GM23248 (cell line): ENCODE results near the gene MAP7D2. TPM values are rescaled to one million over a fixed set of nuclear protein-coding genes. Genes with fewer than 3 reads are reported as not detected.
A peak's percentile ranks its signal among the peaks of the same experiment; 100 is the strongest.
"Not testable (repeated sequence)": the region's sequence is repeated elsewhere in the genome, so short reads cannot be mapped to it uniquely, and the experiment has no call there.

ENCODE experiments used
- DNase-seq: peaks from one replicate; pipeline ENCODE4 v3.0.0-alpha.2; 2015
- H2AFZ ChIP-seq: fragments of 200-600 bp; sonication (generic); 2 replicates; pipeline ENCODE4 v1.6.1; 2016; ENCODE audit warnings: antibody characterized with exemption
- H3F3A ChIP-seq: fragments of 200-600 bp; sonication (generic); 2 replicates; pipeline ENCODE4 v1.6.1; 2016; ENCODE audit warnings: mild to moderate bottlenecking, antibody characterized with exemption, mixed run types; ENCODE audit not compliant: insufficient read depth
- H3K27ac ChIP-seq: fragments of 200-600 bp; sonication (generic); 2 replicates; pipeline ENCODE4 v1.5.1; 2016; ENCODE audit warnings: mild to moderate bottlenecking
- H3K27me3 ChIP-seq: fragments of 200-600 bp; sonication (generic); replicated peaks from 2 replicates; pipeline ENCODE4 v1.6.1; 2016; ENCODE audit warnings: mild to moderate bottlenecking; ENCODE audit not compliant: insufficient read depth
- H3K36me3 ChIP-seq: fragments of 200-600 bp; sonication (generic); 2 replicates; pipeline ENCODE4 v1.6.1; 2016; ENCODE audit warnings: low read depth, mild to moderate bottlenecking
- H3K4me1 ChIP-seq: fragments of 200-600 bp; sonication (generic); 2 replicates; pipeline ENCODE4 v1.6.1; 2016; ENCODE audit warnings: mild to moderate bottlenecking; ENCODE audit not compliant: insufficient read depth
- H3K4me2 ChIP-seq: fragments of 200-600 bp; sonication (generic); one replicate; pipeline ENCODE4 v1.6.1; 2016; ENCODE audit warnings: mild to moderate bottlenecking; ENCODE audit not compliant: unreplicated experiment
- H3K4me3 ChIP-seq: fragments of 200-600 bp; sonication (generic); 2 replicates; pipeline ENCODE4 v1.5.1; 2016; ENCODE audit warnings: mild to moderate bottlenecking
- H3K79me2 ChIP-seq: fragments of 200-600 bp; sonication (generic); 2 replicates; pipeline ENCODE4 v1.6.1; 2016; ENCODE audit warnings: mild to moderate bottlenecking; ENCODE audit not compliant: insufficient read depth
- H3K9ac ChIP-seq: fragments of 200-600 bp; sonication (generic); 2 replicates; pipeline ENCODE4 v1.6.1; 2016; ENCODE audit warnings: mild to moderate bottlenecking
- H3K9me2 ChIP-seq: fragments of 200-600 bp; sonication (generic); 2 replicates; pipeline ENCODE4 v1.6.1; 2016; ENCODE audit warnings: mixed run types, mild to moderate bottlenecking, moderate library complexity; ENCODE audit not compliant: insufficient read depth
- H3K9me3 ChIP-seq: fragments of 200-600 bp; sonication (generic); one replicate; pipeline ENCODE4 v1.6.1; 2017; ENCODE audit warnings: low read depth
- H4K20me1 ChIP-seq: fragments of 200-600 bp; sonication (generic); 2 replicates; pipeline ENCODE4 v1.6.0; 2016; ENCODE audit not compliant: insufficient read depth
- EZH2 ChIP-seq: fragments of 200-600 bp; sonication (generic); IDR thresholded peaks from 2 replicates; pipeline ENCODE4 v1.6.1; 2018; ENCODE audit warnings: antibody characterized with exemption, mild to moderate bottlenecking; ENCODE audit not compliant: insufficient read depth, poor library complexity, severe bottlenecking
- EZH2phosphoT487 ChIP-seq: fragments of 200-600 bp; sonication (generic); IDR thresholded peaks from 2 replicates; pipeline ENCODE4 v1.6.1; 2018; ENCODE audit warnings: antibody characterized with exemption, moderate library complexity, mild to moderate bottlenecking, low read depth; ENCODE audit not compliant: insufficient read depth
- WGBS, 2 experiments: methylation state at CpG; one replicate each; pipeline ENCODE4 v1.1.6; 2015 to 2017; ENCODE audit warnings: low lambda C conversion rate in 2 of 2, low coverage in 1 of 2; ENCODE audit errors: missing lambda C conversion rate in 2 of 2; 5-methylcytosine and 5-hydroxymethylcytosine counted together
- in situ Hi-C: fragments of 300-500 bp; cut with MboI; formaldehyde crosslinking; loops from 2 replicates; pipeline ENCODE4 v1.15.0; 2020
- polyA plus RNA-seq: library from polyadenylated mRNA; unstranded; fragments of >200 nt; fragmentation: Nextera tagmentation; extraction: Ambion mirVana; gene quantifications from 2 replicates; pipeline ENCODE4 v1.2.1, GENCODE V29; 2016
- total RNA-seq: library from RNA; depleted of rRNA; stranded (reverse); fragments of >200 nt; shearing (Covaris generic); gene quantifications from 2 replicates; pipeline ENCODE4 v1.2.3, GENCODE V29; 2014

MAP7D2 gene
- total and polyA plus RNA-seq, 2 experiments from 2014 or later: 0.11 to 0.32 TPM

DNA sequence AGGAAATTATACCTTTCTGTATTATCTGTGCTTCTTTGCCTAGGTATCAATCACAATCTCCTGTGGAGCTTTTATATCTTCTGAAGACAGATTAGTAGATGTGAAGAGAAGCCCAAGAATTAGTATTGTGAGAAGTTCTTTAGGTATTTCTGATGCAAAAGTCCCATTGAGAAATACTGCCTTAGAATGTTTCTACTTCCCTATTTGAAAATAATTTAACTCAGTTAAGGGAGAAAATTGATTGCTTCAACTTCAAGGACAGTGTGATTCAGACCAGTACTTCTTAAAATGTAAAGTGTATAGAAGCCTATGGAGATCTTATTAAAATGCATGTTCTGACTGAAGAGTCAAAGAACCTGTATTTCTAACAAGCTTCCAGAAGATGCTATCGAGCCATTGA, 16.0 kb upstream of the MAP7D2 start:
- H3K9me3 ChIP-seq: no peaks in the 10 kb centered on the region
- H3K79me2 ChIP-seq: peaks cover 49% of the 10 kb centered on the region
- TF ChIP-seq EZH2: no peak
- H3F3A ChIP-seq: peaks cover 37% of the 10 kb centered on the region; the same call in 1 of the 2 replicates
- in situ Hi-C loops: no loop called here
- WGBS, 2 experiments: 100% methylated on average over 1 of the region's 1 CpG
- no peaks in the 10 kb centered on the region for H3K27me3 ChIP-seq
- H2AFZ ChIP-seq: no peak overlapping the region
- H3K4me2 ChIP-seq: no peak overlapping the region
- H3K9me2 ChIP-seq: no peaks in the 10 kb centered on the region
- H3K4me3 ChIP-seq: no peak overlapping the region
- no peak overlapping the region for H3K9ac ChIP-seq
- H4K20me1 ChIP-seq: no peaks in the 10 kb centered on the region
- H3K4me1 ChIP-seq: peaks cover 5% of the 10 kb centered on the region
- H3K27ac ChIP-seq: 0 out of 2 replicates have a peak overlapping the region, but pooled peaks have one; percentile 18
- peak; percentile 28 for DNase-seq
- H3K36me3 ChIP-seq: peaks cover 41% of the 10 kb centered on the region

GRCh38 chrX:20130357-20130756, 13.7 kb upstream of the MAP7D2 start:
- Histone ChIP-seq H3F3A (peaks cover 34% of the 10 kb centered on the region; the same call in 1 of the 2 replicates), H3K36me3 (peaks cover 28% of the 10 kb centered on the region), H3K79me2 (peaks cover 26% of the 10 kb centered on the region), H3K4me3 (no peak overlapping the region), H3K4me2 (no peak overlapping the region), H3K9me3 (no peaks in the 10 kb centered on the region), H2AFZ (no peak overlapping the region), H3K27ac (peak overlapping the region; percentile 63), H3K4me1 (peaks cover 5% of the 10 kb centered on the region), H3K27me3 (no peaks in the 10 kb centered on the region), H3K9me2 (no peaks in the 10 kb centered on the region), H4K20me1 (no peaks in the 10 kb centered on the region), H3K9ac (no peak overlapping the region)
- WGBS, 2 experiments: 90 to 100% methylated on average over 1 of the region's 1 CpG
- DNase-seq: peak; percentile 36
- in situ Hi-C loops: no loop called here
- TF ChIP-seq EZH2: no peak
- no peak for TF ChIP-seq EZH2phosphoT487

DNA sequence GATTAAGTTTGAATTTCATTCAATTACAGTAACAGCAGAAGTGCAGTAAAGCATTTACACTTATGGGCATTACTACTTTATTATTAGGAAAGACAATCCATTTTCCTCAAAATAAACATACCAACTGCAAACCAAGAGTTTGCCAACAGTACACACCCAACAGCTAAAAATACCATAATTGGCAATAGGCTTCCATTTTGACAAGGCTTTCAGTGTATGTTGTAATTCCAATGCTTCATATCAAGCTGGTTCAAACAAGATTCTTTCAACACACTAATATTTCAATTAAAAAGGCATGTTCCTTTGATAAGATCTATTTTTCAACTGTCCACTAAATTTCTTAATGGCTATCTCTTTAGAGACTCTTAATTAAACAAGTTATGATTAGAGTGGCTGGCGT, 12.8 kb upstream of the MAP7D2 start:
- no peaks in the 10 kb centered on the region for H3K9me2 ChIP-seq
- peaks cover 34% of the 10 kb centered on the region; the same call in 1 of the 2 replicates for H3F3A ChIP-seq
- no peak overlapping the region for H3K9ac ChIP-seq
- whole genome bisulfite sequencing, 2 experiments: 90 to 100% methylated on average over 1 of the region's 1 CpG
- no peaks in the 10 kb centered on the region for H3K27me3 ChIP-seq
- TF ChIP-seq EZH2phosphoT487 (no peak), EZH2 (no peak)
- H3K36me3 ChIP-seq: peaks cover 26% of the 10 kb centered on the region
- H2AFZ ChIP-seq: no peak overlapping the region
- in situ Hi-C loops: no loop called here
- peak overlapping the region; percentile 63 for H3K27ac ChIP-seq
- H4K20me1 ChIP-seq: no peaks in the 10 kb centered on the region
- peaks cover 5% of the 10 kb centered on the region for H3K4me1 ChIP-seq
- peaks cover 17% of the 10 kb centered on the region for H3K79me2 ChIP-seq
- DNase-seq: no peak
- no peaks in the 10 kb centered on the region for H3K9me3 ChIP-seq
- H3K4me2 ChIP-seq: no peak overlapping the region
- H3K4me3 ChIP-seq: no peak overlapping the region

GRCh38 chrX:20128670-20129069, 12.0 kb upstream of the MAP7D2 start:
- no peak for TF ChIP-seq EZH2phosphoT487
- no peak for TF ChIP-seq EZH2
- Histone ChIP-seq H3K27ac (peak overlapping the region; percentile 24; the same call in 1 of the 2 replicates), H3K4me2 (no peak overlapping the region), H3K27me3 (no peaks in the 10 kb centered on the region), H3F3A (peaks cover 34% of the 10 kb centered on the region; the same call in 1 of the 2 replicates), H3K9me3 (no peaks in the 10 kb centered on the region), H3K36me3 (peaks cover 20% of the 10 kb centered on the region), H4K20me1 (no peaks in the 10 kb centered on the region), H3K4me3 (no peak overlapping the region), H3K79me2 (peaks cover 9% of the 10 kb centered on the region), H3K9me2 (no peaks in the 10 kb centered on the region), H2AFZ (no peak overlapping the region), H3K4me1 (peaks cover 5% of the 10 kb centered on the region), H3K9ac (no peak overlapping the region)
- no peak for DNase-seq
- 60 to 64% methylated on average over 4 of the region's 4 CpGs for WGBS, 2 experiments
- in situ Hi-C loops: no loop called here

- H3K9me3 ChIP-seq, H3K27me3 ChIP-seq, DNase-seq, H3K9ac ChIP-seq, in situ Hi-C loops, H3K9me2 ChIP-seq, H3K79me2 ChIP-seq, H3K4me1 ChIP-seq, H4K20me1 ChIP-seq, H2AFZ ChIP-seq, H3K4me3 ChIP-seq, H3K27ac ChIP-seq, H3K4me2 ChIP-seq: not testable (repeated sequence)
- peaks cover 31% of the 10 kb centered on the region; the same call in 1 of the 2 replicates for H3F3A ChIP-seq
- WGBS, 2 experiments: 0 to 2% methylated on average over 3 of the region's 3 CpGs
- peaks cover 17% of the 10 kb centered on the region for H3K36me3 ChIP-seq
These were observed 10.7 kb upstream of the MAP7D2 start for GRCh38 chrX:20127440-20127839.

- H3K27me3 ChIP-seq, H3K27ac ChIP-seq, H3K79me2 ChIP-seq, H3K9me3 ChIP-seq, in situ Hi-C loops, H3K4me2 ChIP-seq, H3K9me2 ChIP-seq, H4K20me1 ChIP-seq, H3K9ac ChIP-seq, H3K4me1 ChIP-seq, H3K4me3 ChIP-seq, H2AFZ ChIP-seq, DNase-seq: not testable (repeated sequence)
- H3F3A ChIP-seq: peaks cover 25% of the 10 kb centered on the region; the same call in 1 of the 2 replicates
- 86 to 100% methylated on average over 1 of the region's 1 CpG for WGBS, 2 experiments
- H3K36me3 ChIP-seq: peaks cover 17% of the 10 kb centered on the region
These were observed 10.1 kb upstream of the MAP7D2 start for GRCh38 chrX:20126833-20127232.
